ENCODE data around the gene ZNF200.

ZNF200 gene

GRCh38 chr16:3173892-3174617 lies 60.9 kb downstream of the ZNF200 start:
- DNase-seq = peak; percentile 72 to 77
